ENCODE measurements around the gene DUXB.

DNA sequence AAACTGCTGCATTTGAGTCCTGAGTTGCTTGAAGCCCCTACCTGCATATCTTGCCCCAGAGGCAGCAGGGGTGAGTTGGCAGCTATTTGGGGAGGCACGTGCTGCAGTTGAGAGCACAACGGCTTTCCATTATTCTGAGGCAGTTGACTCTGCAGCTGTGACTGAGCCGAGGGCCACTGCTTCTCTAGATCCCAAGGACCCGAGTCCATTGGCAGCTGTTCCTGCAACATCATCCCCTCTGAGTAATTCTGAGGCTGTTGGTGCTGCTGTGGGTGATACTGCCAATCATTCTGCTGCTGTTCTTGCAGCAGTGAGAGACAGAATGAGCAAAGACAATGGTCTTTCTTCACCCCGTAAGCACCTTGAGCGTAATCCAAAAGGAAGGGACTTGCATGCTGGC is 40.9 kb downstream of the DUXB start:
- no peak for TF ChIP-seq POLR2A (IDR thresholded peaks at IDR 0.05)
- TF ChIP-seq, protein P1, sequence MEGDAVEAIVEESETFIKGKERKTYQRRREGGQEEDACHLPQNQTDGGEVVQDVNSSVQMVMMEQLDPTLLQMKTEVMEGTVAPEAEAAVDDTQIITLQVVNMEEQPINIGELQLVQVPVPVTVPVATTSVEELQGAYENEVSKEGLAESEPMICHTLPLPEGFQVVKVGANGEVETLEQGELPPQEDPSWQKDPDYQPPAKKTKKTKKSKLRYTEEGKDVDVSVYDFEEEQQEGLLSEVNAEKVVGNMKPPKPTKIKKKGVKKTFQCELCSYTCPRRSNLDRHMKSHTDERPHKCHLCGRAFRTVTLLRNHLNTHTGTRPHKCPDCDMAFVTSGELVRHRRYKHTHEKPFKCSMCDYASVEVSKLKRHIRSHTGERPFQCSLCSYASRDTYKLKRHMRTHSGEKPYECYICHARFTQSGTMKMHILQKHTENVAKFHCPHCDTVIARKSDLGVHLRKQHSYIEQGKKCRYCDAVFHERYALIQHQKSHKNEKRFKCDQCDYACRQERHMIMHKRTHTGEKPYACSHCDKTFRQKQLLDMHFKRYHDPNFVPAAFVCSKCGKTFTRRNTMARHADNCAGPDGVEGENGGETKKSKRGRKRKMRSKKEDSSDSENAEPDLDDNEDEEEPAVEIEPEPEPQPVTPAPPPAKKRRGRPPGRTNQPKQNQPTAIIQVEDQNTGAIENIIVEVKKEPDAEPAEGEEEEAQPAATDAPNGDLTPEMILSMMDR (IDR thresholded peaks at IDR 0.05) = no peak

Data from uterus (tissue), 2 donors.